Fibroblast of villous mesenchyme (primary cell): ENCODE measurements around the gene RNU5B-1. TPM values are rescaled to one million over a fixed set of nuclear protein-coding genes. Genes with fewer than 3 reads are reported as not detected.

ENCODE experiments used
- DNase-seq: peaks from one replicate; pipeline ENCODE4 v3.0.0-alpha.2; 2010; ENCODE audit warnings: low read depth
- H3K4me3 ChIP-seq: 2 replicates; pipeline ENCODE4 v1.5.1; 2011; ENCODE audit warnings: low read depth, mild to moderate bottlenecking, low read length
- total RNA-seq: library from RNA; depleted of rRNA; stranded (reverse); fragments of >200 nt; gene quantifications from 2 replicates; pipeline ENCODE4 v1.2.3, GENCODE V29; 2012
- TF ChIP-seq, protein P1 (sequence below): IDR thresholded peaks from 2 replicates; pipeline ENCODE4 v1.5.1; 2012; ENCODE audit warnings: low read depth, mild to moderate bottlenecking, low read length; ENCODE audit not compliant: insufficient read depth

RNU5B-1 gene
- total RNA-seq, 1 donor: not detected

GRCh38 chr15:65303687-65304380 is 643 bp upstream of the RNU5B-1 start:
- H3K4me3 ChIP-seq: peak overlapping the region; percentile 62
- TF ChIP-seq, protein P1, sequence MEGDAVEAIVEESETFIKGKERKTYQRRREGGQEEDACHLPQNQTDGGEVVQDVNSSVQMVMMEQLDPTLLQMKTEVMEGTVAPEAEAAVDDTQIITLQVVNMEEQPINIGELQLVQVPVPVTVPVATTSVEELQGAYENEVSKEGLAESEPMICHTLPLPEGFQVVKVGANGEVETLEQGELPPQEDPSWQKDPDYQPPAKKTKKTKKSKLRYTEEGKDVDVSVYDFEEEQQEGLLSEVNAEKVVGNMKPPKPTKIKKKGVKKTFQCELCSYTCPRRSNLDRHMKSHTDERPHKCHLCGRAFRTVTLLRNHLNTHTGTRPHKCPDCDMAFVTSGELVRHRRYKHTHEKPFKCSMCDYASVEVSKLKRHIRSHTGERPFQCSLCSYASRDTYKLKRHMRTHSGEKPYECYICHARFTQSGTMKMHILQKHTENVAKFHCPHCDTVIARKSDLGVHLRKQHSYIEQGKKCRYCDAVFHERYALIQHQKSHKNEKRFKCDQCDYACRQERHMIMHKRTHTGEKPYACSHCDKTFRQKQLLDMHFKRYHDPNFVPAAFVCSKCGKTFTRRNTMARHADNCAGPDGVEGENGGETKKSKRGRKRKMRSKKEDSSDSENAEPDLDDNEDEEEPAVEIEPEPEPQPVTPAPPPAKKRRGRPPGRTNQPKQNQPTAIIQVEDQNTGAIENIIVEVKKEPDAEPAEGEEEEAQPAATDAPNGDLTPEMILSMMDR: no peak
- peak; percentile 52 for DNase-seq

DNA sequence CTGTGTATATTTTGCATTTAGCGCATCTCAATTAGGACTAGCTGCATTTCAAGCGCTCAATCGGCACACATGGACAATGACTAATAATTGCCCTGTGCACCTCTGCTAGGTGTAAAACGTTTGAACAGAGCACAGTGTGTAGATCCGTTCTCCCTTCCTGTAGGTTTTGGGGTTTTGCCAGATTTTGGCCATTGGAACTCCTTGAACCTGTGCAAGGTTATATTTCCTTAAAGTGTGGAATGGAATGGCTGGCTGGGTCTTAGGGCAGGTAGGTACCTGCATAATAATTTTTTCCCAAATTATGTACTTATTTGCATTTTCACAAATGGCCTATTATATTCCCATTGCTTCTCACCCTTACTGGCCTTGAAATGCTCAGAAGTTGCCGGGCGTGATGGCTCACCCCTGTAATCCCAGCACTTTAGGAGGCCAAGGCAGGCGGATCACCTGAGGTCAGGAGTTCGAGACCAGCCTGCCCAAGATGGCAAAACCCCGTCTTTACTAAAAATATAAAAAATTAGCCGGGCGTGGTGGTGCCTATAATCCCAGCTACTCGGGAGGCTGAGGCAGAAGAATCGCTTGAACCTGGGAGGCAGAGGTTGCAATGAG is 777 bp downstream of the RNU5B-1 start:
- no peak for DNase-seq
- peak overlapping the region; percentile 19 for H3K4me3 ChIP-seq

DNA sequence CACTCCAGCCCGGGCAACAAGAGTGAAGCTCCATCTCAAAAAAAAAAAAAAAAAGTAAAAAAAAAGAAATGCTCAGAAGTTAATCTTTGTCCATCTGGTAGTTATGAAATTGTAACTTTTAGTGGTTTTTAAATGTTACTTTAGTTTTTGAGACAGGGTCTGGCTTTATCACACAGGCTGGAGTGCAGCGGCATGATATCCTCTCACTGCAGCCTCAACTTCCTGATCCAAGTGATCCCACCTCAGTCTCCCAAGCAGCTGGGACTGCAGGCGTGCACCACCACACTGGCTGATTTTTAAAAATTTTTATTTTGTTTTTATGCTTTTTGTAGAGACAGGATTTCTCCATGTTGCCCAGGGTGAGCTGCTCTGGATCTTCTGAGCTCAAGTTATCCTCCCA is 1.3 kb downstream of the RNU5B-1 start:
- H3K4me3 ChIP-seq: no peak overlapping the region
- TF ChIP-seq, protein P1: no peak
- no peak for DNase-seq

More for the DNA sequence above, 777 bp downstream of the RNU5B-1 start:
- TF ChIP-seq, protein P1: no peak

GRCh38 chr15:65306551-65306950 is 2.1 kb downstream of the RNU5B-1 start:
- no peak for DNase-seq
- TF ChIP-seq, protein P1: no peak
- no peak overlapping the region for H3K4me3 ChIP-seq

DNA sequence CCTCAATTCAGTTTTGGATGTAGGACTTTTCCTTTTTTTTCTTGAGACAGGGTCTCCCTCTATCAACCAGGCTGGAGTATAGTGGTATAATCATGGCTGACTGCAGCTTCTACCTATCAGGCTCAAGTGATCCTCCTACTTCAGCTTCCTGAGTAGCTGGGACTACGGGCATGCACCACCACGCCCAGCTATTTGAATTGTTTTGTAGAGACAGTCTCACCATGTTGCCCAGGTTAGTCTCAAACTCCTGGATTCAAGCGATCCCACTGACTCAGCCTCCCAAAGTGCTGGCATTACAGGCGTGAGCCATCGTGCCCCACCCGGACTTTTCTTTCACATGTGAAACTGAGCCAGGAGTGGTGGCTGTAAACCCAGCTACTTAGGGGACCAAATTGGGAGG is 3.5 kb downstream of the RNU5B-1 start:
- TF ChIP-seq, protein P1: no peak
- no peak for DNase-seq
- H3K4me3 ChIP-seq: no peak overlapping the region

- peak; percentile 72 for DNase-seq
- TF ChIP-seq, protein P1: no peak
Observed at GRCh38 chr15:65309882-65310418, 5.5 kb downstream of the RNU5B-1 start.

More at GRCh38 chr15:65309882-65310418, 5.5 kb downstream of the RNU5B-1 start:
- no peak overlapping the region for H3K4me3 ChIP-seq
